HG03025 (cell line): ENCODE results near the gene ARHGAP45.
"Not testable (repeated sequence)": the region's sequence is repeated elsewhere in the genome, so short reads cannot be mapped to it uniquely, and the experiment has no call there.

Source experiments
- ATAC-seq: cut with Tn5 transposase; IDR thresholded peaks from one replicate; pipeline ENCODE4 v1.9.1; 2021; ENCODE audit warnings: mild to moderate bottlenecking, moderate library complexity; ENCODE audit not compliant: unreplicated experiment, low FRiP score

ARHGAP45 gene

DNA sequence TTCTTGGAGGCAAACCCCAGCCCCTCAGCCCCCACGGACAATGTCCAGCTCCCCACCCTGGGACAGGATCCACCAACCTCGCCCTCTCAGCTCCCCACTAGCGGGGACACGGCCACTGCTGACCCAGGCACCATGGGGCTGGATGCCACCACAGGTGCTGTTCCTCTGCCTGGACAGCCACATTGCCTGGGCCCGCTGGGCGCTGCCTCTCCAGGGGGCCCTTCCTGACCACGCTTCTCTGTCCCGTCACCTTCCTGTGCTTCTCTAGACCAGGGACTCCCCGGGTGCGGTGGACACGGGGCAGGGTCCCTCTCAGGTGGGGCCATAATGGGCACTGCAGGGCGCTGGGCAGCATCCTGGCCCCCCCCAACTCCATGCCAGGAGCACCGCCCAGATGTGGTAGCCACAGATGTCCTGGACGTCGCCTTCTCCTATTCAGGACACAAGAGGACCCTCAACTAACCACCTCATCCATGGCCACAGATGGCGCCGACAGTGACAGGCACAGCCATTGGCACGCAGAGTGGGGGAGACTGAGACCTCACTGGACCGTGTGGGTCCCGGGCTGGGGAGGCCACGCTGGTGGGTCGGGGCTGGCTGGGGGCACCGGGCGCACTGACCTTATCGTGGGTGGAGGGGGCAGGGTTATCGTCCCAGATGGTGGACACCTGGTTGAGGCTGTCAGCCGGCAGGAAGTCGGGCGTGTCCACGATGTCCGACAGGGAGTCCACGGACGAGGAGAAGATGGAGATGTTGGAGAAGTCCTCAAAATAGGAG, 60.2 kb downstream of the ARHGAP45 start:
- ATAC-seq, result no peak

DNA sequence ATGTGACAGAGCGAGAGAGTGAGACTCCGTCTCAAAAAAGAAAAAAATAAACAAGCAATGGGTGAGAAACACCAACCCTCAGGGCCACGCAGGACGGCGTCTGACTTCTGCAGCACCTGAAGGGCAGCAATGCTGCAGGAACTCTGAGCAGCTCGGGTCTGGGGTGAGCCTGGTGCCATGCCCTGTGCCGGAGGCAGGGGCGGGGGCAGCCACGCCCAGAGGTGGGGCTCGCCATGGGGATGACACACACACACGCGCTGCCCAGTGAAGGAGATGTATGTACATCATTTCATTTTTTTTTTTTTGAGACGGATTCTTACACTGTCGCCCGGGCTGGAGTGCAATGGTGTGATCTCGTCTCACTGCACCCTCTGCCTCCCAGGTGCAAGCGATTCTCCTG, 61.1 kb downstream of the ARHGAP45 start:
- no peak for ATAC-seq

DNA sequence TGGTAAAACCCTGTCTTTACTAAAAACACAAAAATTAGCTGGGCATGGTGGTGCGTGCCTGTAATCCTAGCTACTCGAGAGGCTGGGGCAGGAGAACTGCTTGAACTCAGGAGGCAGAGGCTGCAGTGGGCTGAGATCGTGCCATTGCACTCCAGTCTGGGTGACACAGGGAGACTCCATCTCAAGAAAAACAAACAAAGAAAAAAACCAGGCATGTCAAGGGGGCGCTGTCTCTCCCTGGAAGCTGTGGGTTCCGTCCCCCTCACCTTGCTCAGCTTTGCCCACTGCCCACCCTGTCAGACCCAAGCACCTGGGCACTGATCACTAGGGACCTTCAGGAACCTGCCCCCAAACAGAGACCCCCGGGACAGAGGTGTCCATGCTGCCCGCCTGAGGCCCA, 62.1 kb downstream of the ARHGAP45 start:
- not testable (repeated sequence) for ATAC-seq

DNA sequence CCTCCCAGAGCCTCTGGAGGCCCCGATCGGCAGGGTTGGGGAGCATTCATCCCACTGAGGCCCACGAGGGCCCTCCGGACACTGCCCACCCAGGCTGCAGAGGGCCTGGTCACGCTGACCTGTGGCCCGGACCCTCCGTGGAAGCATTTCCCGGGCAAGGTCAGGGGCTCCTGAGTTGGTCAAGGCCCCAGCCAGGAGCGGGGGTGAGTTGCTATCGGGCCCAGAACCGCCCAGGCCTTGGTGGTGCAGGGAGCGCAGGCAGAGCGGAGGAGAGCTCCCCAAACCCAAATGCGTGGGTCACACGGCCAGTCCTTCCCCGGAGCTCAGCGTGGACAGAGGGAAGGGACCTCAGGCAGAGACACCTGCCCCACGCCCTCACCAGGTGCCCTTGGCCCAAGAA, 62.6 kb downstream of the ARHGAP45 start:
- ATAC-seq, result no peak

DNA sequence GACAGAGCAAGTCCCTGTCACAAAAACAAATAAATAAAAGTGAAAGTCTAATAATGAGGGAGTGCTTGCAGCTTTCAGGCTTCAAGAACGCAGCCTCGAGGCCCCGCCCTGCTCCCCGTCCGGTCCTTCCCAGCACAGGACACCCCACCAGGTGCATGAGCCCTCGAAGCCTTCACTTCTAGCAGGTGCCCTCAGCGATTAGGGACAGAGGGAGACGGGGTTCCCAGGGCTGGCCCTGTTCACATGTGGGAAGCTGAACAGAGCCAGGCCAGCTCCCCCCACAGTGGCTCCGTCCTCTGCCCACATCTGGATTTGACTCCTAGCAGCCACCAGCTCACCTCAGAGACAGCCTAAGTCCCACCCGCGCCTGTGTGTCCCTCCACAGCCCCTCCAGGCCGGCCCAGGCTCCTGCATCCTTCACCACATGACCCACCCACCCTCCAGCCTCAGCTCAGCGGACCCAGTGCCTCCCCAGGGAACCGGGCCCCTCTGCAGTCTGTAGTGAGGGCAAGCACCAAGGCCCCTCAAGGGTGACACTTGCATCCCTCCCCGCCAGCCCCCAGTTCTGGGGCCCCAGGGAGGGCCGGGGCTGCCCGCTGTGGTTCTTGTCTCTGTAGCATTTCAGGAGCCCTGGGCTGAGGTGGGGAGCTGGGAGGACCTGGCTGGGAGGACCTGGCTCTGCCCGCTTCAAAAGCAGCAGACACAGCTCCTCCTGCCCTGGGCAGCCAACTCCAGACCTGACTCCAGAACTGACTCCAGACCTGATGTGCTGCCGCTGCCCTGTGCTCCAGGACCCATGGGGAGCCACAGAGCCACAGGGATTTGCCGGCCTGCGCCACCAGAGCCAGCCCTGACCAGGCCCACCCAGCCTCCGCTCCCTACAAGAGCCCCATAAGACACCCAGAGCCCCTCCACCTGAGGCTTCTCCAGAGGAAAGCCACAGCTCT, 64.1 kb downstream of the ARHGAP45 start:
- ATAC-seq, result no peak

DNA sequence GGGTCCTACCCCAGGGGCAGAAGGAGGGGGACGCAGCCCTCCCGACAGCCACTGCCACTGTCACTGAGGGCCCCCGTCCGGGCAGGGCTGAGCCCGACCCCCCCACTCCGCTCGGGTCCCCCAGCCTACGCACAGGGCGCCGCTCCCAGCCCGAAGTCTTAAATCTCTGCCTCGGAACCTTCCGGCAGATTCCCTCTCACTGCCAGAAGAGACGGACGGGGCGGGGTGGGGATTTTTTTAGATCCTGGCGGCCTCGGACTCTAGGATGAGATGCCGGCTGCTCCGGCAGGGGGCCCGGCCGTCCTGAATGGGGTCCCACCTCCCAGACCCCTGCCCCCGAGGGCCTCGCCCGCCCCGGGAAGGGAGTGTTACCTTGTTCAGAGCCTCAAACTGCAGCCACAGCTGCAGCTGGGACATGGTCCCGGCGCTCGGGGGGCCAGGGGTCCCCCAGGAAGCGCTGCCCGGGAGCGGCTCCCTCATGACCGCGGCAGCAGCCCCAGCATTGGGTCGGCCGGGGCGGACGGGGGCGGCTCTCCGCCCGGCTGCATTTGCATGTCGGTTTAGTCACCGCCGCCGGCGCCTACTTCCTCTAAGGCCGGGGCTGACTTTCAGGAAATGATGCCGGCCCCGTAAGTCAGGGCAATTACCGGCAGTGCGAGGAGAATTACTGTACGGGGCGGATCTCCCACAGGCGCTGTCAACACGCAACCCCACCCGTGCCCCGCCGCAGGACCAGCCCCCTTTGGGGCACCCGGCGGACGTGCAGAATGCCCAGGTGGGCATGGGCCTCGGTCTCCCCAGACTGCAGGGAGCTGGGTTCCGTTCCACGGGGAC, 65.0 kb downstream of the ARHGAP45 start:
- ATAC-seq, result no peak

DNA sequence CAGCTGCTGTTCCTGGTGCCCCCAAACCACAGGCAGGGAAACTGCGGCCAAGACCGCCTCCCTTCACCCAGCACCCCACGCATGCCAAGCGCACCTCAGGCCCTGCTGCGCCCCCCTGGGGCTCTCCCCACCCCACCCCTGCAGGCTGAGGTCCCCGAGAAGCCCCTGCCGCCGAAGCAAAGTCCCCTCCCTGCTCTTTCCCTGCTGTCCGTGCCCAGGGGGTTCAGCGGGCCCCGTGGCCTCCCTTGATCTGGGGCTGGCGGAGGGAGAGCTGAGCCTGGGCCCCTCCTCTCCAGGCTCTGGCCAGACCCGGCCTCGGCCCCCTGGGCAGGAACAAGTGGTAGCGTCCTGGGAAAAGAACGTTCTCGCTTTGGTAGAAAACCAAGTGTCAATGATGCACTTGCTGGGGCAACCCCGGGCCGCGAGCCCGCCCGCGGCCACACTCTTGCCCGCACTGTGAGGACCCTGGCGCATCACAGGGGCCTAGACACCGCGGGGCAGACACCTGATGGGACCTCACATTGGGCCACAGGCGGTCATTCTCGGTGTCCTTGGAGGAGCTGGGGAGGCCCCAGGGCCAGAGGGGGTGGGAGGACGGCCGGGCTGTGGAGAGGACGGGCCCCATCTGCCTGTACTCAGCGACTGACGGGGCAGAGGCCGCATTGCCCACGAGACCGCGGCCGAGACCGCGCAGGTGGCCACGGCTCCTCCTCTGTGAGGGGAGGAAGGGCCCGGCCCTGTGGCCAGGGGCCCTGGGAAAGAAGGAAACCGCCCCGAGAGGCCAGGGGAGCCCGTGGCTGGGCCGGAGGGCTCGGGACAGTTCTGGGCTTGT, 65.8 kb downstream of the ARHGAP45 start:
- ATAC-seq, result peak; percentile 1

DNA sequence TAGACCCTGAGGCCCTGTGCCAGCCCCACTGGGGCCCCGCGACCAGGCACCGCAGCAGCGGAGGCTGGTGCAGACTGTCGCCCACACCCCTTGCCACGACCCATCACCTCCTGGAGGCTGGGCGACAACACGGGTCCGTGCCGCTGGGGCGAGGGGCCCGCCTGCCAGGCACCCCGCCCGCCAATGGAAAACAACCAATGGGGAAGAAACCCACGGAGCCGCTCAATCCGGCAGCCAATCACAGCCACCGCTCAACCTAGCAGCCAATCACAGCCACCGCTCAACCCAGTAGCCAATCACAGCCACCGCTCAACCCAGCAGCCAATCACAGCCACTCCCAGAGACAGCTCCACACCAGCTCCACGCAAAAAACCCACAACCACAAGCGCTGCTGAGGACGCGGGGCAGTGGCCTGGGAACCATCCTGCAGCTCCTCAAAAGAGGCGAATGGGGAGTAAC, 66.5 kb downstream of the ARHGAP45 start:
- ATAC-seq, result peak; percentile 66

DNA sequence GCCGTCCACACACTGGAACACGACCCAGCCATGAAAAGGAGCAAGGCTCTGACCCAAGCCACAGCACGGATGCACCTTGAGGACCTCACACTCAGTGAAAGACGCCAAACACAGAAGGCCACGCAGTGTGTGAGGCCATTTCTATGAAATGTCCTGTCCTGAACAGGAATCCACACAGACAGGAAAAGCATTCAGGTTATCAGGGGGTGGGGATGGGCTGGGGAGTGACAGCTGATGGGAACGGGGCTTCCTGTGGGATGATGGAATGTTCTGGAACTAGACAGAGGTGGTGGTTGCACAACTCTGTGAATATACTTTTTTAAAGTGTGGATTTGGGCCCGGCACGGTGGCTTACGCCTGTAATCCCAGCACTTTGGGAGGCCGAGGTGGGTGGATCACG, 67.5 kb downstream of the ARHGAP45 start:
- no peak for ATAC-seq

DNA sequence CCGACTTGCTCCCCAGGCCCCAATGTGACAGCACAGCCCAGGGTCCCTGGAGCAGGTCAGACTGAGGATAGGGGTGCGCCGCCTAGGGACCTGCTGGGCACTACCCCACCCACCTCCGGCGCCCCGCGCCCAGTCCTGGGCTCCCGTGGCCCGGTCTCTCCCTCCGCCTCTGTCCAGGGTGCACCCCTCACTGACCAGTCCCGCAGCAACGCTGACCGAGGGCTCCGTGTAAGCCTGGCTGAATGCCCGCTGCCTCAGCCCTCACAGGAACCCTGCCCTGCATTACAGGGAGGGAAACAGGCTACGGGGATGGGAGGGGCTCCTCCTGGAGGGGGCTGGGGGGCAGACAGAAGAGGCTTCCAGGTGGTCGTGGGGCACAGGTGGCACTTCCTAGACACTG, 68.5 kb downstream of the ARHGAP45 start:
- ATAC-seq, result no peak

DNA sequence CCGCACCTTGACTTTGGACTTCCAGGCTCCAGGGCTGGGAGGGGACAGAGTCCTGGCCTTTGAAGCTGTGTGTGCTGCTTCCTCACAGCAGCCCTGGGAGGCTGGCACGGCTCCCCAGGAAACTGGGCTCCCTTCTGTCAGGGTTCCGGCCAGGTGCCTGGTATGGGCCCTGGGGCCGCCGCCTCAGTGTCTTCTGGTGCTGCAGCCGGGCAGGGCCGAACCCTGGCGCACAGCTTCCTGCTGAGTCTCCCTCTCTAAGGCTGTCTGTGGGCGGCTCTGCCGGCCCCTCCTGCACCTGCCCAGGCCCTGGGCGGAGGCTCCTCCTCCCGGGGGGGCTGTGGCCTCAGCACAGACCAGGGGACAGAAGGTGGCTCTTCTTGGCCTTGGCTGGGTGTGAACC, 69.2 kb downstream of the ARHGAP45 start:
- ATAC-seq, result no peak
